HG03060 (cell line): ENCODE measurements around the gene GPS1.

Experiments
- ATAC-seq: cut with Tn5 transposase; IDR thresholded peaks from one replicate; pipeline ENCODE4 v1.9.1; 2021; ENCODE audit warnings: low read depth, moderate number of reproducible peaks; ENCODE audit not compliant: unreplicated experiment

GPS1 gene

DNA sequence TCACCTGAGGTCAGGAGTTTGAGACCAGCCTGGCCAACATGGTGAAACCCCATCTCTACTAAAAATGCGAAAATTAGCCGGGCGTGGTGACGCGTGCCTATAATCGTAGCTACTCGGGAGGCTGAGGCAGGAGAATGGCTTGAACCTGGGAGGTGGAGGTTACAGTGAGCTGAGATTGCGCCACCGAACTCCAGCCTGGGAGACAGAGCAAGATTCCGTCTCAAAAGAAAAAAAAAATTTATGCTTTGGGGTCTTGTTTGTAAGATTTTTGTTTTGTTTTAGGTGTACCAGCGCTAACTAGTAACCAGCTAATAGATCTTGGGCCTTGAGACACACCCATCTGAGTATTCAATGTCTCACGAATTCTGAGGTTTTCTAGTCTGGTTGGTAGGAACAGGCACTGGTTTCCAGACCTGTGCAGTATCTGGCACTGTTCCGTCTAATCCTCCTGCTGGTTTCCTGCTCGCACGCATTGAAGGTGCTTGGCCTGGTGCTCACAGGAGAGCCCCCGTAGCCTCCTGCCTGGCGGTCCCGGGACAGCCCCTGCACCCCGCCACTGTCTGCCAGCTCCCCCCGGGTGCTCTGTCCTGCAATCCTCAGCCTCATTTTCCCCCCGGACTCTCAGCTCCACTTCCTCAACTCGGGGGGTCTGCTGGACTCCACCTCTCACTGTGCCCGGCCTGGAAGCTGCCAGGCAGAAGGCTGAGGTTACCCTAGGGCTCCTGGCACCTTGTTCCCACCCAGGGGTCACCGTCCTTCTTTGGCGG is 24.5 kb downstream of the GPS1 start:
- ATAC-seq: no peak

- no peak for ATAC-seq
These were observed 25.3 kb downstream of the GPS1 start for GRCh38 chr17:82076785-82077591.

DNA sequence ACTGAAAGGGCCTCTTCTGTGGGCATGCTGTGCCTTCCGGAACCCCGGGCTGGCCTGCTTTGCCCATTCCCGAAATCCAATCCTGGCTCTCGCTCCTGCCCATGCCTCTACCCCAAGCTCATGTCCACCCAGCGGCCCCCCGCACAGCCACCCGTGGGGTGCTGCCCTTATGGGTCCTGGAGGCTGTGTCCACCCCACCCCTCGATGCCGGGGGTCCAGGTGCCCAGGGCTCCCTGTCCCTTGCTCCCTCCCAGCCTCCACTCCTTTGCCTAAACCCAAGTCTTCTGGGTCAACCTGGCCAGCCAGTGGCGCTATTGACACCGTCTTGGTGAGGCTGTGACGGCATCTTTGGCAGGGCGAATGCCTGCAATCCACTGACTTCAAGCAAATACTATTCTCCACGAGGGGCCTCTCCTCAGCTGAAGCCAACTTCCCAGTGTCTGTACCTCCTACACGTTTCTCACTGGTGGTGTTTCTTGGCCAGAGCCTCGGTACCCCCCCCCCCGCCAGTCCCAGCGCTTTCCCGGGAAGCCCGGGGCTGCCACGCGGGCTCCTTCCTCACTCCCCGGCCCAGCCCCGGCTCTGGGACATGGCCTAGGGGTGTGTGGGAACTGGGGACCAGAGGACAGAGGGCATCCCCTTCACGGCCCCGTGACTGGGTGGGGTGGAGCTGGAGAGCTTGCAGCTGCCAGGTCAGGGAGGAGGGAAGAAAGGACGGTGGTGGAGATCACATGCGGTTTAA is 26.1 kb downstream of the GPS1 start:
- ATAC-seq: no peak

DNA sequence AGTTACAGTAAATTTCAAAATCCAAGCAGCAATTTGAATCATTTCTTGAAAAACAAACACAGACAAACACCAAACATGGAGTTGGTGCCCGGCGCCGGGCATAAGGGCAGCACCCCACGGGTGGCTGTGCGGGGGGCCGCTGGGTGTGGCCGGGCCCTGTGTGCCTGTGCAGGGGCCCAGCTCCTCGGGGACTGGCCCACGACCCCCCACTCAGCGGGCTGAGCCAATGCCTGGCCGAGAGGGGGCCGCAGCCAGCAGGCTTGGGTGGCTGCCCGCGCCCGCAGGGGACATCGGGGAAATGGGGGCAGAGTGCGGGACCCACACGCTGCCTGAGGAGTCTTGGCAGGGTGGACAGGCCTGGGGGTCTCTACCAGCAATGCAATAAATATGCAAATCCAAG is 26.7 kb downstream of the GPS1 start:
- no peak for ATAC-seq

DNA sequence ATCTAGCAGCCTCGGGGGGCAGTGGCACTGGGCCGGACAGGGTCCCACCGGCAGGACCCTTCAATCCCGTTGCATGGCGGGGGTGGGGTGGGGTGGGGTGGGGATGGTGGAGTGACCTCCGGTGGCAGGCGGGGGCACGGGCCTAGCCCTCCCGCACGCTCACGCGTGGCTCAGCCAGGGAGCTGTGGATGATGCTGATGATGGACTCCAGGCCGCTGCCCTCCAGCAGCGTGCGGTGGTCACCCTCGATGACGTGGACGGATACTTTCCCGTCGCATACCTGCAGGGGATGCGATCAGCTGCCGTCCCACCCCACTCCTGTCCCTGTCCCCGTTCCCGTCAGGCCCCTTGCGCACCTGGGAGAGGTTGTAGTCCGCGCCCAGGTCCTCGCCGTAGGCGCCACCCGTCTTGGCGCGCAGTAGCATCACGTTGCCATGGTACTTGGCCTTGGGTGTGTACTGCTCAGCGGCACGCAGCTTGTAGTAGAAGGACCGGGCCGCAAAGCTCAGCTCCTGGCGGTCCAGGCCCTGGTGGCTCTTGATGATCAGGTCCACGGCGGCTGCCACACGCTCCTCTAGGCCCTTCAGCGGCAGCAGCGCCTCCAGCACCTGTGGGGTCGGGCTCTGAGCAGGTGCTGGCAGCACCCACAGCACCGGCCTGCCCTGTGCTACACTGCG is 27.4 kb downstream of the GPS1 start:
- no peak for ATAC-seq

DNA sequence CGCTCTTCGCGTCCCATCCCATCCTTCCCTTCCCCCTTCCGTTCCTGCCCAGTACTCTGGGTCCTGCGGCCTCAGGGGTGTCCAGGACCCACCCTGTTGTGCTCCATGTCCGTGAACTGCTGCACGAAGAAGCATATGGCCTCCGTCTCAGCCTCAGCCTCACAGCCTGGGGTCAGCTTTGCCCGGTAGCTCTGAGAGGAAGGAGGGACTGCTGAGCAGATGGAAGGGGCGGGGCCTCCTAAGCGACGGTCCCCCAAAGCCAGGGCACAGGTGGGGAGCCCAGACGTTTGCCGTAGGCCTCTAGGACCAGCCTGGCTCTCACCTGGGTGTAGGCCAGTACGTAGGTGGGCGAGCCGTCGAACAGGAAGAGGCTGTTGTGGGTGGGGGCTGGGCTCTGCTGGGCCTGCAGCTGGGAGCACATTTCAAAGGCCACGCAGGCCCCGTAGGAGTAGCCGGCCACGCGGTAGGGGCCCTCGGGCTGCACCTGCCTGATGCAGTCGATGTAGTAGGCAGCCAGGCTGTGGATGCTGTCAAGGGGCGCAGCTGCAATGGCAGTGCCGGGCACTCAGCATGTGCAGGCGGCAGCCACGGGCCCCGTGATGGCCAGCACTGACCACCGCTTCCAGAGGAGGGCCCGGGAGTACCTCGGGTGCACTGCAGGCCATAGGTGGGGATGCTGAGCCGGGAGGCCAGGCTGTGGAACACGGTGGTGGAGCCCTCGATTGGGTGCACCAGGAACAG is 28.5 kb downstream of the GPS1 start:
- no peak for ATAC-seq

DNA sequence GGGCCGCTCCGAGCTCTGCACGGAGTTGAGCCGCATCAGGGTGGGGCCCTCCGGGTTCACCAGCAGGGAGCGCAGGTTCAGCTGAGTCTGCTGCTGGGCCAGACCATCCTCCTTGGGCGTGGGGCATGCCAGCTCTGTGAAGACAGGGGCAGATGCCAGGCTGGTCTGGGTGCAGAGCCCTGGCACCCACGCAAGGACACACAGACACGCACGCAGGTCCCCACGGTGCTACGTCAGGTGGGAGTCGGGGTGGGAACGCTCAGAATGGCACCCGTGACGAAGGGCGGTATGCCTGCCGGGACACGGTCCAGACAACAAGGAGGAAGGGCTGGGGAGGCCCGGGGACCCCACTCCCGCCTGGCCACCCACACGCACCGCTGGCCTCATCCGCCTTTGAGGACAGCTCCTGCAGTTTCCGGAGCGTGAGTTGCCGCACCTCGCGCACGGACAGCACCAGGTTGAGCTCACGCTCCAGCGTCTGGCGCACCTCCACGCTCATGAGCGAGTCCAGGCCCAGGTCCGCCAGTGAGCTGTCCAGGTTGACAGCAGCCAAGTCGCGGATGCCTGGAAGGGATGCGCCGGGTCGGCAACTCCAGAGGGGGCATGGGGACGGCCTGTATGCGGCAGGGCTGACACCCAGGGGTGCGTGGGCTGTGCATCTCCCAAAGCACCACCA is 29.2 kb downstream of the GPS1 start:
- no peak for ATAC-seq

DNA sequence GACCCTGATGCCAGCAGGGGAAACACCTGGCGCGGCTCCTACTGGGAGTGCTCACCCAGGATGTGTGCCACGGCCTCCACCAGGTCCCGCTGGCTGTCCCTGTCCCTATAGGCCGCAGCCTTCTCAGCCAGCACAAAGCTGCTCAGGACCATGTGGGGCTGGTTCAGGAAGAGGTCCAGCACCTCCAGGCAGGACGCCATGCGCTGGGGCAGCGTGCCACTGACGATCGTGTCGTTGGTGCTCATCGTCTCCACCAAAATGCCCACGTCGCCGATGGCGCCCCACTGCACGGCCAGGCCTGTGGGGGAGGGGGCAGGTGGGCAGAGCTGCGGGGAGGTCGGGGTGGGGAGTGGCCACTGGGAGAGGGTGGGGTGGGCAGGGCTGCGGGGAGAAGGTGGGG is 29.8 kb downstream of the GPS1 start:
- ATAC-seq: no peak

- ATAC-seq: no peak
These were observed 30.3 kb downstream of the GPS1 start for GRCh38 chr17:82081966-82082365.

DNA sequence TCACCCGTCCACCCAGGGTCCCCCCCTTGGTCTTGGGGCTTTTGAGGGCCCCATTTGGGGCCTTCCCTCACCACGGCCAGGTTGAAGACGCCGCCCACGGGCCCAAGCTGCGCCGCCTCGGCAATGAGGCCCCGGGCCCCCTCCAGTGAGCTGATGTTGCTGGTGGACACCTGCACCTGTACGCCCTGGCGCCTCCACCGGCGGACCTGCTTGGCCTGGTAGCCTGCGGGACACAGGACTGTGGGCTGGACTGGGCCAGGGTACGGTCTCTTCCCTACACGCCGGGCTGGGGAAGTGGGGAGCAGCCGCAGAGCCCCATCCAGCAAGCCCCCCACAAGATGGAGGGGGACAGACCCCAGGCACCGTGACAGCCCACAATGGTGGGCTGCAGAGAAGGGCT is 30.8 kb downstream of the GPS1 start:
- ATAC-seq: no peak

DNA sequence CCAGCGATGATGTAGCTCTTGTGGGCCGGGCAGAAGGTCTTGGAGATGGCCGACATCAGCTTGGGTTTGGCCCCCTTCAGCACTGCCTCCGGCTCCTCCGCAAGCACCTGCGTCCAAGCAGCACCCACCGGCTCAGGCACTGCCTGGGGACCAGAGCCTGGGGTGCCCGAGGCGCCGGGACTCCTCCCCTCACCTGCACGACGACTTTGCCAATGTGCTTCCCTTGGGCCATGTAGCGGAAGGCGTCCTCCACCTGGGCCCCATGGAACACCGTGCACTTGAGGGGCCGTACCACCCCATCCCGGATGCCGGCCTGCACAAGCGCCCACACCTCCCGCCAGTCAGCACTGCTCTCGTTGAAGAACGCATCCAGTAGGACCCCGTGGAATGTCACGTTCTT is 31.3 kb downstream of the GPS1 start:
- ATAC-seq: no peak

- ATAC-seq: no peak
These were observed 32.0 kb downstream of the GPS1 start for GRCh38 chr17:82083533-82084359.

DNA sequence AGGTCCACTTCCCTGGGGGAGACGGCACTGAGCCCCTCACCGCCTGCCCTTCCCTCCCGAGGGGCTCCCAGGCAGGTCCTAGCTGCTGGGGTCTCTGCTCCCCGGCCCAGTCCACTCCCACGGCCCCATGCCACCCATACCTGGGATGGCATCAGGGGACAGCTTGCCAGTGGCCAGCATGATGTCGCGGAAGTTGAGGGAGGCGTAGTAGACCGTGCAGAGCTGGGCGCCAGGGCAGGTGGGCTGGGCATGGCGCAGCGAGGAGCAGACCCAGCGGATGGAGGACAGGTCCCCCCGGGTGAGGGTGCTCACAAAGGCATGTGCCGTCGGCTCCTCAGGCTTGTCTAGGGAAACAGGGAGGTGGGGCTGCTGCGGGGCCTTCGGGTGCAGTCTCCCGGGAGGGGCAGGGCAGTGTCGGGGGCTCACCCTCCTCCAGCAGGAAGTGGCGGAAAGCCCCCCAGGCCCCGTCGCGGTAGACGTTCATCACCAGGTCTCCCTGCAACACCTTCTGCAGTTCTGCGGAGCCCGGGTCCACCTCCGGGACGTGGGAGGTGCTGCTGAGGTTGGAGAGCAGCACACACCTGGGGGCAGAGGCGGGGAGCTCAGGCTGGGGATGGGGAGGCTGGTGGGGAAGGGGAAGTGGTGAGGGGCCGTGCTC is 32.8 kb downstream of the GPS1 start:
- no peak for ATAC-seq

DNA sequence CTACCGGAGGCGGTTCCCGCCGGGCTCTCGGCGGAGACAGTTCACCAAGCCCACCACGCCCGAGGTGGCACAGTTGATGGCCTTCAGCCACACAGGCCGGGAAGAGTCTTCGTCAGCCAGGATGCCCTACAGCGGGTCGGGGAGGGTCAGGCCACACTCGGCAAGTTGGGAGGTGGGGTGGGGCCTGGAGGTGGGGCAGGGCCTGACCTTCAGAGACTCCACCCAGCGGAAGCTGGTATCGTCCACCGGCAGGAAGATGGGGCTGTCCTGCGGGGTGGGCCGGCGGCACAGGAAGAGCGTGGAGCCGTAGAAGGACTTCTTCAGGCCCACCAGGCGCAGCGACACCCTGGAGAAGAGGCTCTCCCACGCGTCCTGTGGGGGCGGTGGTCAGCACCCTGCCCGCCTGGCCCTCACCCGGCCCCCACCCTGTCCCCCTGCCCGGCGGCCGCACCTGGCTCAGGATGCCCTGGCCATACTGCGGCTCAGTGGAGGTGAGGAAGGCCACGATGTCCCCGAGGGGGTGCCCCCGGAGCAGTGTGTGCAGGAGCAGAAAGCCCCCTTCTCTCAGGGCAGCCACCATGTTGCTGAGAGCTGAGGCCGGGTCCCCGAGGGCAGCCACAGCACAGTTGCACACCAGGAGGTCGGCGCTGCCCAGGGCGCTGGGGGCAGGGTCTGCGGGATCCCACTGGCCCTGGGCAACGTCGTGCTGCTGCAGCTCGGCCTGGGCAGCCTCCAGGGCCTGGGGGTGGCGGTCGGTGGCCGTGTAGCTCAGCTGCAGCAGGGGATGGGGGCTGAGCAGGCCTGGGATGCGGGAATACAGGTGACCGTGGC is 33.5 kb downstream of the GPS1 start:
- no peak for ATAC-seq

- no peak for ATAC-seq
These were observed 34.5 kb downstream of the GPS1 start for GRCh38 chr17:82085931-82086764.
